ENCODE results near the gene CA10.

- no peak for TF ChIP-seq POLR2AphosphoS5 (IDR thresholded peaks at IDR 0.05; ENCODE audit: low read depth, low read length)
- TF ChIP-seq REST (IDR thresholded peaks at IDR 0.05; ENCODE audit: insufficient read depth in 1 of 2, low read depth in 2 of 2, low read length in 2 of 2) = no peak
- TF ChIP-seq TAF1 (IDR thresholded peaks at IDR 0.05; ENCODE audit: borderline replicate concordance, insufficient read depth, low read length) = no peak
- no peak for TF ChIP-seq FOXP2 (optimal IDR thresholded peaks at IDR 0.05; ENCODE audit: borderline replicate concordance, extremely low read depth, extremely low read length, insufficient read depth)
These were observed 504.6 kb downstream of the CA10 start for GRCh38 chr17:51653878-51654277.

Data from PFSK-1 (cell line).